Stimulated activated memory B cell treated with anti-CD40 and anti-IgM and Interleukin-4, amounts not matched to agents 10 μg/mL and 1 μg/mL and 100 μg/mL, for 72 hours (primary cell): ENCODE results near the gene PCK2.

ENCODE experiments used
- ATAC-seq: fragments of 150-1000 bp; cut with Tn5 transposase; 2 replicates; pipeline ENCODE4 v1.10.0; 2021
- H3K27ac Mint-ChIP-seq: one replicate; pipeline ENCODE4 v1.8.0; 2022; ENCODE audit warnings: mild to moderate bottlenecking, mixed read lengths
- H3K27me3 Mint-ChIP-seq: one replicate; pipeline ENCODE4 v1.8.0; 2022; ENCODE audit warnings: mixed read lengths
- H3K36me3 Mint-ChIP-seq: one replicate; pipeline ENCODE4 v1.8.0; 2022; ENCODE audit warnings: mixed read lengths
- H3K4me1 Mint-ChIP-seq: one replicate; pipeline ENCODE4 v1.8.0; 2022; ENCODE audit warnings: mixed read lengths
- H3K4me3 Mint-ChIP-seq: one replicate; pipeline ENCODE4 v1.8.0; 2022; ENCODE audit warnings: mild to moderate bottlenecking, moderate library complexity, mixed read lengths
- H3K9me3 Mint-ChIP-seq: one replicate; pipeline ENCODE4 v1.8.0; 2022; ENCODE audit warnings: mixed read lengths

PCK2 gene

DNA sequence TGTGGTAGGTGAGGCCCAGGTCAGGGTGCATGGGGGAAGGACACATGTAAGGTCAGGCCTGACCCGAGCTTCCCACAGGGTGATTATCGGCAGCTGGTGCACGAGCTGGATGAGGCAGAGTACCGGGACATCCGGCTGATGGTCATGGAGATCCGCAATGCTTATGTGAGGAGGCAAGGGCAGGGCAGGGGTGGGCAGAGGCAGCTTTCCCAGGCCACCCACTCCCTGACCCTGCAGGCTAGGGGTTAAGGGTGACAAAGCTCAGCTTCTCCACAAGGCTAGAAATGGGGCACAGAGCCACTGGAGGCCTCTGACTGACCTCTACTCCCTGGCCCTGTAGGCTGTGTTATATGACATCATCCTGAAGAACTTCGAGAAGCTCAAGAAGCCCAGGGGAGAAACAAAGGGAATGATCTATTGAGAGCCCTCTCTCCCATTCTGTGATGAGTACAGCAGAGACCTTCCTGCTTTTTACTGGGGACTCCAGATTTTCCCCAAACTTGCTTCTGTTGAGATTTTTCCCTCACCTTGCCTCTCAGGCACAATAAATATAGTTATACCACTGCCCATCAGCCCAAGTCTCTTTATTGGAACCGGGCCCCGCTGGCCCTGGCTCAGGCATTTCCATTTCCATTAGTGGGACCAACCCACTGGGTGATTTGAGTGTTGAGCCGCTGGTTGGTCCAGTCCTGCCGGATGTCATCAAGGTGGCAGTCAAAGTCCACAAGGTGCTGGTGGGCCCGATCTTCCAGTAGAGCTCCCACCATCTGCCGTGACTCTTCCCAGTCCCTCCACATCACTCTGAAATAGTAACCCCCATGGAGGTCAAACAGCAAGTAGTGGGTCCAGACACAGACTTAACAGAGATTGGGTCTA lies 44.5 kb downstream of the PCK2 start:
- no peaks in the 10 kb centered on the region for H3K27me3 Mint-ChIP-seq
- H3K4me1 Mint-ChIP-seq, result peaks cover 54% of the 10 kb centered on the region
- H3K36me3 Mint-ChIP-seq, result peaks cover 36% of the 10 kb centered on the region

GRCh38 chr14:24139272-24139934 lies 45.3 kb downstream of the PCK2 start:
- no peaks in the 10 kb centered on the region for H3K9me3 Mint-ChIP-seq
- peaks cover 60% of the 10 kb centered on the region for H3K4me1 Mint-ChIP-seq
- peak overlapping the region; percentile 59 for H3K4me3 Mint-ChIP-seq
- peaks cover 42% of the 10 kb centered on the region for H3K36me3 Mint-ChIP-seq
- H3K27ac Mint-ChIP-seq, result peak overlapping the region; percentile 7
- ATAC-seq, result no peak
- no peaks in the 10 kb centered on the region for H3K27me3 Mint-ChIP-seq

More for the DNA sequence above, 44.5 kb downstream of the PCK2 start:
- no peak for ATAC-seq
- no peaks in the 10 kb centered on the region for H3K9me3 Mint-ChIP-seq
- H3K27ac Mint-ChIP-seq, result peak overlapping the region; percentile 7
- peak overlapping the region; percentile 59 for H3K4me3 Mint-ChIP-seq

GRCh38 chr14:24141097-24141880 lies 47.2 kb downstream of the PCK2 start, which contains the start of gene EMC9:
TSS of gene EMC9 (minus strand) at chr14:24141591. CDS start at chr14:24141304, 287 bp downstream.
- peak within 1 kb of the TSS; percentile 92 for H3K4me3 Mint-ChIP-seq
- peak; percentile 96 for ATAC-seq
- no peaks in the 10 kb centered on the region for H3K9me3 Mint-ChIP-seq
- no peaks in the 10 kb centered on the region for H3K27me3 Mint-ChIP-seq
- H3K4me1 Mint-ChIP-seq, result peaks cover 65% of the 10 kb centered on the region
- peak within 1 kb of the TSS; percentile 82 for H3K27ac Mint-ChIP-seq
- peaks cover 52% of the 10 kb centered on the region for H3K36me3 Mint-ChIP-seq

DNA sequence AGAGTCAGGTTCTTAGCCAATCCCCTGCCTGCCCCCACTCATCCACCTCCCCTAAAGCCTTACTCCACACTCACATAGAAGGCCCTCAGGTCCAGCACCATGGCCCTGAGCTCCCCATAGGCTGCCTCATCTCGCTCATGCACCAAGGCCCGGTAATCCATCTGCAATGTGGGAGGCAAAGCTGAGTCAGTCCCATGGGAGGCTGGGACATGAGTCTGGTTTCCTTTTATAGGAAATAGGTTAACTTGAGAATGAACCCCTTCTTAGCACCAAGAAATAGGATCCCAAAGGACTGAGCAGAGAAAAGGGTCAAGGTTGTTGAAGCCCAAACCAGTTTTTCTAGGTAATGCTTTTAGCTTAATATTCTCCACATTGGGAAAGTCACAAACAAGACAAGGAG lies 49.4 kb downstream of the PCK2 start:
- Mint-ChIP-seq H3K9me3 (no peaks in the 10 kb centered on the region), H3K4me1 (peaks cover 55% of the 10 kb centered on the region), H3K27me3 (no peaks in the 10 kb centered on the region), H3K27ac (no peak overlapping the region), H3K36me3 (peaks cover 38% of the 10 kb centered on the region), H3K4me3 (no peak overlapping the region)
- no peak for ATAC-seq

DNA sequence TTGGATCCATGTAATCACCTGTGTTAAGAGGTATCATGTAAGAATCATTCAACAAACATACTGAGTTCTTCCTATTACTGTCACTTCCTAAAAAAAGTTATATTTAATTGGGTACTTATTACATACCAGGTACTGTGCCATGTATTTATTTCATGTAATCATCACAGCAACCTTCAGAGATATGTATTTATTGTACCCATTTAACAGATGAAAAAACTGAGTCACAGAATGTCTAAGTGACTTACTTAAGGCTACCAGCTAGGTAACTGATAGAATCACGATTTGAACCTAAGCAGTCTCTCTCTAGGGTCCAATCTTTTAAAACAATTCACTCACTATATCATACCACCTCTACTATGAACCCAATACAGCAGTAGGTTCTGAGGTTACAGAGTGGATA lies 50.3 kb downstream of the PCK2 start:
- no peak for ATAC-seq
- Mint-ChIP-seq H3K27me3 (no peaks in the 10 kb centered on the region), H3K9me3 (no peaks in the 10 kb centered on the region), H3K4me1 (peaks cover 56% of the 10 kb centered on the region), H3K36me3 (peaks cover 32% of the 10 kb centered on the region), H3K27ac (no peak overlapping the region), H3K4me3 (no peak overlapping the region)

- Mint-ChIP-seq H3K27me3 (no peaks in the 10 kb centered on the region), H3K27ac (peak overlapping the region; percentile 83), H3K36me3 (peaks cover 34% of the 10 kb centered on the region), H3K9me3 (no peaks in the 10 kb centered on the region), H3K4me1 (peaks cover 56% of the 10 kb centered on the region), H3K4me3 (peak overlapping the region; percentile 90)
- no peak for ATAC-seq
Observed at GRCh38 chr14:24145219-24145618, 51.1 kb downstream of the PCK2 start.

GRCh38 chr14:24145690-24146452 lies 51.8 kb downstream of the PCK2 start:
- no peak for ATAC-seq
- peaks cover 56% of the 10 kb centered on the region for H3K4me1 Mint-ChIP-seq
- H3K9me3 Mint-ChIP-seq, result no peaks in the 10 kb centered on the region
- H3K27me3 Mint-ChIP-seq, result no peaks in the 10 kb centered on the region
- H3K4me3 Mint-ChIP-seq, result peak overlapping the region; percentile 90
- peak overlapping the region; percentile 83 for H3K27ac Mint-ChIP-seq
- H3K36me3 Mint-ChIP-seq, result peaks cover 41% of the 10 kb centered on the region

DNA sequence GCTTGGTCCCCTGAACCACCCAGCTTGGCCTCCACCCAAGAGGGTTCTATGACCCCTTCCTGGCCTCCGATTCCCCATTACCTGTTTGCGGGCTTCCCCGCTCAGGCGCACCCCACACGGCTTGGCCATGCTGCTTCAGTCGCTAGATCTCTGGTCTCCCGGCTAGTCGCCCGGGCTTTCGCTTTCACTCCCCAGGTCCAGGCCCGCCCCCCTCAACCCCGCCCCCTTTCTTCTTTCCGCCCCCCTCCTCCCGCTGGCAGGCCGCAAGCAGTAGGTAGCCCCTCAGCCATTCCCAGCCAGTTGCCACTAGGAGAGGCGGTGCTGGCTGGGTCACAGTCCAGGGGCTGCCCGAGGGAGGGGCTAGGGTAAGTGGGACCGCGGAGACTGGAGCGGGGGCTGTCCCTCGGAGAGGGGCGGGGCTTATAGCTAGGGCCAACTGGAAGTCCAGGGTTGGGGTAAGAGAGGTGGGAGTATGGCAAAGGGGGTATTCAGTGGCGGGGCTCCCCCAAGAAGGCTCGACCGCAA lies 52.4 kb downstream of the PCK2 start, which contains the start of gene PSME2:
PSME2 (minus strand) TSS at position 158 of the 525 bp plus-strand sequence; CDS start at position 129, 29 bp downstream.
- H3K4me1 Mint-ChIP-seq, result peaks cover 58% of the 10 kb centered on the region
- no peaks in the 10 kb centered on the region for H3K9me3 Mint-ChIP-seq
- ATAC-seq, result peak; percentile 87
- peaks cover 46% of the 10 kb centered on the region for H3K36me3 Mint-ChIP-seq
- peak within 1 kb of the TSS; percentile 83 for H3K27ac Mint-ChIP-seq
- no peaks in the 10 kb centered on the region for H3K27me3 Mint-ChIP-seq
- peak within 1 kb of the TSS; percentile 90 for H3K4me3 Mint-ChIP-seq

DNA sequence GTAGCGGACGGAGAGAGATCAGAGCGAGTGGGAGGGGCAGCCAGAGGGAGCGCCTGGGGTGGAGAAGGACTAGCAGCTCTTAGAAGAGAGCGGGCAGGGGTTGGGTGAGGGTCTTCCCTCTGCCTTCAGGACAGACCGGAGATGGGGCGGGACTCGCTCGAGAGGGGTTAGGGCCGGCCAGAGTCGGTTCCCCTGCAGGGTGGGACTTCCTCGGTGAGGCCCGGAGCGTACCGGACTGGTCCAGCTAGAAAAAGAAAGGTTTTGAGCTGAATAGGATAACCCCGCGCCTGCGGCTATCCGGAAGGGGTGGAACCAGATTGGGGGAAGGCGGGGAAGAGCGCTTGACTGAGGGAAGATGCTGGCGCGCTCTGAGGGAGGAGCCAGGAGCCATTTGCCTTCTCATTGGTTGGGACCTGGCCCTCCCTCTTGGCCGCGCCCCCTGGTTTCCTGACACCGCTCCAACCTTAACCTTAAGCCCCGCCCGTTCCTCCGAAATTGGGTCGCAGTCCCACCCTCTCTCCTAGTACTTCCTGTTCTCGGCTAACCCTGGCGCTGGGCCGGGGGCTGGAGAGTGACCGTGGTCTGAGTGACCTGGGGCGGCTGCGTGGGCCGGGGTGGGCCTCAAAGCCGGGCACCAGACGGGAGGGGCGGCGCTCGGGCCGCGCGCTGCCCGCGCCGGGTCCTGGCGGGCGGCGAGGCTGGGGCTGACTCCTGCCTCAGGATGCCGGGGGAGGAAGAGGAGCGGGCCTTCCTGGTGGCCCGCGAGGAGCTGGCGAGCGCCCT lies 53.1 kb downstream of the PCK2 start, which contains the start of gene RNF31:
RNF31 (plus strand) TSS at position 521 of the 783 bp plus-strand sequence; CDS start at position 722, 201 bp downstream.
- Mint-ChIP-seq H3K27me3 (no peaks in the 10 kb centered on the region), H3K36me3 (peaks cover 46% of the 10 kb centered on the region), H3K9me3 (no peaks in the 10 kb centered on the region), H3K4me1 (peaks cover 58% of the 10 kb centered on the region), H3K4me3 (peak within 1 kb of the TSS; percentile 90), H3K27ac (peak within 1 kb of the TSS; percentile 83)
- ATAC-seq, result peak; percentile 96

DNA sequence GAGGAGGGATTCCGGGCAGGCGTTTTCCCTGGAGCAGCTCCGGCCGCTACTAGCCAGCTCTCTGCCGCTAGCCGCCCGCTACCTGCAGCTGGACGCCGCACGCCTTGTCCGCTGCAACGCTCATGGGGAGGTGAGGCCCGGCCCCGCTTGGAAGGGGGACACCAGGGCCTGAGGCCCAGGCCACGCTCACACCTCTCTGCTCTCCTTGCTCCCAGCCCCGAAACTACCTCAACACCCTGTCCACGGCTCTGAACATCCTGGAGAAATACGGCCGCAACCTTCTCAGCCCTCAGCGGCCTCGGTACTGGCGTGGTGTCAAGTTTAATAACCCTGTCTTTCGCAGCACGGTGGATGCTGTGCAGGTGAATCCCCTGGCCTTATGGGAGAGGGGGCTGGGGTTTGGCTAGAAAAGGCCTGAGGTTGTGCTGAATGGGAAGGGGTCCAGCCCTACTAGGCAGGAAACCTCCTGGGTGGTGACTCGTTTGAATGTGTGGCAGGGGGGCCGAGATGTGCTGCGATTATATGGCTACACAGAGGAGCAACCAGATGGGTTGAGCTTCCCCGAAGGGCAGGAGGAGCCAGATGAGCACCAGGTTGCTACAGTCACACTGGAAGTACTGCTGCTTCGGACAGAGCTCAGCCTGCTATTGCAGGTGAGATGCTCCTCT lies 53.8 kb downstream of the PCK2 start:
- Mint-ChIP-seq H3K4me1 (peaks cover 53% of the 10 kb centered on the region), H3K27ac (peak overlapping the region; percentile 83), H3K36me3 (peaks cover 42% of the 10 kb centered on the region), H3K9me3 (no peaks in the 10 kb centered on the region), H3K27me3 (no peaks in the 10 kb centered on the region), H3K4me3 (peak overlapping the region; percentile 90)
- ATAC-seq, result no peak

- H3K27ac Mint-ChIP-seq, result no peak overlapping the region
- H3K9me3 Mint-ChIP-seq, result no peaks in the 10 kb centered on the region
- peaks cover 28% of the 10 kb centered on the region for H3K36me3 Mint-ChIP-seq
- H3K4me3 Mint-ChIP-seq, result no peak overlapping the region
- no peak for ATAC-seq
- peaks cover 45% of the 10 kb centered on the region for H3K4me1 Mint-ChIP-seq
- H3K27me3 Mint-ChIP-seq, result no peaks in the 10 kb centered on the region
Observed at GRCh38 chr14:24149302-24149969, 55.3 kb downstream of the PCK2 start.

DNA sequence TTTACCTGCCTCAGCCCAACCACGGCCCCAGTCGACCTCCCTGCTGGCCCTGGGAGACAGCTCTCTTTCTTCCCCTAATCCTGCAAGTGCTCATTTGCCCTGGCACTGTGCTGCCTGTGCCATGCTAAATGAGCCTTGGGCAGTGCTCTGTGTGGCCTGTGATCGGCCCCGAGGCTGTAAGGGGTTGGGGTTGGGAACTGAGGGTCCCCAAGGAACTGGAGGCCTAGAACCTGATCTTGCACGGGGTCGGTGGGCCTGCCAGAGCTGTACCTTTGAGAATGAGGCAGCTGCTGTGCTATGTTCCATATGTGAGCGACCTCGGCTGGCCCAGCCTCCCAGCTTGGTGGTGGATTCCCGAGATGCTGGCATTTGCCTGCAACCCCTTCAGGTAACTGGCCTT lies 56.0 kb downstream of the PCK2 start:
- H3K27me3 Mint-ChIP-seq, result no peaks in the 10 kb centered on the region
- peaks cover 42% of the 10 kb centered on the region for H3K4me1 Mint-ChIP-seq
- no peak overlapping the region for H3K4me3 Mint-ChIP-seq
- peaks cover 30% of the 10 kb centered on the region for H3K36me3 Mint-ChIP-seq
- H3K27ac Mint-ChIP-seq, result peak overlapping the region; percentile 39
- no peak for ATAC-seq
- no peaks in the 10 kb centered on the region for H3K9me3 Mint-ChIP-seq

DNA sequence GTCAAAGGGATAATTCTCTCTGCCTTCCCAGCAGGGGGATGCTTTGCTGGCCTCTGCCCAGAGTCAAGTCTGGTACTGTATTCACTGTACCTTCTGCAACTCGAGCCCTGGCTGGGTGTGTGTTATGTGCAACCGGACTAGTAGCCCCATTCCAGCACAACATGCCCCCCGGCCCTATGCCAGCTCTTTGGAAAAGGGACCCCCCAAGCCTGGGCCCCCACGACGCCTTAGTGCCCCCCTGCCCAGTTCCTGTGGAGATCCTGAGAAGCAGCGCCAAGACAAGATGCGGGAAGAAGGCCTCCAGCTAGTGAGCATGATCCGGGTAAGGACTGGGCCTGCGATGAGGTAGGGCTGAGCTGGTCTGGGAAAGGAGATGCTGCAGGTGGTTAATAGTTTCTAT lies 56.5 kb downstream of the PCK2 start:
- Mint-ChIP-seq H3K4me3 (no peak overlapping the region), H3K36me3 (peaks cover 30% of the 10 kb centered on the region)

More for the DNA sequence above, 56.5 kb downstream of the PCK2 start:
- Mint-ChIP-seq H3K27ac (peak overlapping the region; percentile 39), H3K9me3 (no peaks in the 10 kb centered on the region), H3K4me1 (peaks cover 37% of the 10 kb centered on the region), H3K27me3 (no peaks in the 10 kb centered on the region)
- no peak for ATAC-seq
